RCC 7860 (cell line): Measurements from ENCODE around the gene FOXK2.

ENCODE experiments used
- DNase-seq: peaks from one replicate; pipeline ENCODE4 v3.0.0-alpha.2; 2015; ENCODE audit warnings: low spot score
- FAIRE-seq: peaks from 2 replicates; lab custom pipeline; 2012; peaks lifted over from hg19 to GRCh38; lab: Jason Lieb, UNC

Gene FOXK2

DNA sequence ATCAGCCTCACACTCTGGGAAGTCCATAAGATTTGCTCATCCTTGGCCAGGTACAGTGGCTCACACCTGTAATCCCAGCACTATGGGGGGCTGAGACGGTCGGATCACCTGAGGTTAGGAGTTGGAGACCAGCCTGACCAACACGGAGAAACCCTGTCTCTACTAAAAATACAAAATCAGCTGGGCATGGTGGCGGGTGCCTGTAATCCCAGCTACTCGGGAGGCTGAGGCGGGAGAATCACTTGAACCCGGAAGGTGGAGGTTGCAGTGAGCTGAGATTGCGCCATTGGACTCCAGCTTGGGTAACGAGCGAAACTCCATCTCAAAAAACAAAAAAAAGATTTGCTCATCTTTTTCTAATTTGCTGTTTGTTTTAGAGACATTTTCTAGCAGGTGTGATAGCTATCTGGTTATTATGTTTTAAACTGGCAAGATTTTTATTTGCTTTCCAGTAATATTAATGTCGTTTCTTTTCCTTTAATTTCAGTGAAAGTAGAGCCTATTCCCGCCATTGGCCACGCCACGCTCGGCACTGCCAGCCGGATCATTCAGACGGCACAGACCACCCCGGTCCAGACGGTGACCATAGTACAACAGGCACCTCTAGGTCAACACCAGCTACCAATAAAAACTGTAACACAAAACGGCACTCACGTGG is 67.2 kb downstream of the FOXK2 start:
- FAIRE-seq (no peak), DNase-seq (no peak)

GRCh38 chr17:82587234-82588086 is 67.9 kb downstream of the FOXK2 start:
- no peak for DNase-seq
- FAIRE-seq, result no peak

- DNase-seq, result no peak
- no peak for FAIRE-seq
Observed at GRCh38 chr17:82588266-82589175, 69.0 kb downstream of the FOXK2 start.

DNA sequence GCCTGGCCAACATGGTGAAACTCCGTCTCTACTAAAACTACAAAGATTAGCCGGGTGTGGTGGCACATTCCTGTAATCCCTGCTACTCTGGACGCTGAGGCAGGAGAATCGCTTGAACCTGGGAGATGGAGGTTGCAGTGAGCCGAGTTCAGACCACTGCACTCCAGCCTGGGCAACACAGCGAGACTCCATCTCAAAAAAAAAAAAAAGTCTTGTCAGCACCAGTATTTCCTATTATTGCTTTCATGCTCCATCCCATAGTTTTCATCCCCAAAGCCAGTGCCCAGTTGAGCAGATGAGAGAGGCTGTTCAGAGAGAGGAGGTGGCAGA is 70.3 kb downstream of the FOXK2 start:
- DNase-seq, result no peak
- no peak for FAIRE-seq

DNA sequence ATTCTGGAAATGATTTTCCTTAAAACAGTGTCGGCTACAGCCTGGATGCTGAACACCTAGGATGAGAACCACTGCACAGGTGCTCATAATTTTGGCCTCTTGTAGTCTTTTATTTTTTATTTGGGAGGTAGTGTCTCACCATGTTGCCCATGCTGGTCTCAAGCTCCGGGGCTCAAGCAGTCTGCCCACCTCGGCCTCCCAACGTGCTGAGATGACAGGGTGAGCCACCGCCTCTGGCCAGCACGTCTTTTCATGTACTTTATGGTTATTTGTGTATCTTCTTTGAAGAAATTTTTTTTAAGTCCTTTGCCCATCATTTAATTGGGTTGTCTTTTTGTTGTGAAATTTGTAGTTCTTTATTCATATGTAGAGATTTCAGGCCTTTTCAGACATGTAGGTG is 70.7 kb downstream of the FOXK2 start:
- no peak for DNase-seq
- no peak for FAIRE-seq

DNA sequence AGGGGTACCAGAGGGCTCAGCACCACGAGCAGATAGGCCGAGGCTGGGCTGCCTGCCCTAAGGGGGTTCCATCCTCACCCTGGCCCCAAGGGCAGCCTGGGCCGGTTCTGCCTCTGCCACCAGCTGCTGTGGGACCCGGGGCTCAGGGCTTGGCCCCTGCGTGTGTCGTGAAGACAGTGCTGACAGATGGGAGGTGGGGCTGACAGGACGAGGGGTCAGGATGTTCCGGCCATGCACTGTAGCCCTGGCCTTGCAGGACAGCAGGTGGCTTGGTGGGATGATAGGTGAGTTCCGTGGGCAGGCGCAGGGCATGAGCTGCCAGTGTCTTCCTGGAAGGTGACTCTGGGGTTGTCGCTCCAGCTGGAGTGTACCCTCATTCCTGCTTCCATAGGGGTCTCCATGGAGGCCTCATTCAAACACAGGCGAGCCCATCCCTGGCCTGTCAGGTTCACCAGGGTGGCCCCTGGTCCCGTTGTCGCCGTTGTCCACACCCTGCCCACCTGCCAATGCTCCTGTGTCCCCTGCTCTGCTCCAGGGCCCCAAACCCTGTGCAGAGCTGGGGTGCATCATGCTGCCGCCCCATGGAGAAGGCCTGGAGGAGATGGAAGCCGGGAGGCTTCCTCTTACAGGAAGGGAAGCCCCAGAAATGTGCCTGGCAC is 71.5 kb downstream of the FOXK2 start:
- FAIRE-seq, result no peak
- DNase-seq, result no peak

- FAIRE-seq (no peak), DNase-seq (no peak)
Observed at GRCh38 chr17:82592289-82592766, 72.8 kb downstream of the FOXK2 start.

- FAIRE-seq (peak; percentile 10), DNase-seq (peak; percentile 72)
Observed at GRCh38 chr17:82592767-82593589, 73.4 kb downstream of the FOXK2 start.

- no peak for DNase-seq
- FAIRE-seq, result no peak
Observed at GRCh38 chr17:82593590-82594087, 74.1 kb downstream of the FOXK2 start.

DNA sequence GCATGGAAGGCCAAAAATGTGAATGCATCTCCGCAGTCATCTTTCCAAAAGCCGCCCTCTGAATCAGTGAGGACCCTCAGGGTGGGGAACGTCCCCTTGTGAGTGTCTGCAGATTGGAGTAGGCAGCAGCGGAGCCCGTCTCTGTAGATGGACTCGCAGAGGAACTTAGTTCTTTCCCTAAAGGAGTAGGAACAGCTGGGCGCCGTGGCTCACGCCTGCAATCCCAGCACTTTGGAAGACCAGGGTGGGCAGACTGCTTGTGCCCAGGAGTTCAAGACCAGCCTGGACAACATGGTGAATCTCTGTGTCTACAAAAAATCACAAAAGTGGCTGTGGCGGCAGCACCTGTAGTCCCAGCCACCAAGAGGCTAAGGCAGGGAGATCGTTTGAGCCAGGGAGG is 75.0 kb downstream of the FOXK2 start:
- FAIRE-seq, result no peak
- no peak for DNase-seq

DNA sequence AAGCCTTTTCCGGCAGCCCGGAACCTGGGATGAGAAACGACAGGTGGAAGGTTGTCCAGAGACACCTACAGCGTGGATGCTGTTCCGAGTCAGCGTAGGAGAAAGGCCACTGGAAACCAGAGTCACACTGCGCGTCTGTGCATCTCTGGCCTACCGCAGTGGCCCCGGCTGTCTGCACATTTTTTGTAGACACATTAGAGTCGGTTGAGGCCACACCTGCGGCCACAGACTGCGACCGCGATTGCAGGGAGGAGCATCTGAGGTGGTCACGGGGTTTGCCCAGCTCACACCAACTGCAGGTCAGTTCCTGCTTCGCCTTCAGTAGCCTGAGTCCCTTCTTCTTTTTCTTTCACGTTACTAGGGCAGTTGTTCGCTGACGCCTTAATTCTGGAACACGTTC is 76.4 kb downstream of the FOXK2 start:
- no peak for FAIRE-seq

GRCh38 chr17:82596296-82596695 is 76.8 kb downstream of the FOXK2 start:
- no peak for FAIRE-seq
- no peak for DNase-seq

More for the DNA sequence above, 76.4 kb downstream of the FOXK2 start:
- DNase-seq, result no peak

DNA sequence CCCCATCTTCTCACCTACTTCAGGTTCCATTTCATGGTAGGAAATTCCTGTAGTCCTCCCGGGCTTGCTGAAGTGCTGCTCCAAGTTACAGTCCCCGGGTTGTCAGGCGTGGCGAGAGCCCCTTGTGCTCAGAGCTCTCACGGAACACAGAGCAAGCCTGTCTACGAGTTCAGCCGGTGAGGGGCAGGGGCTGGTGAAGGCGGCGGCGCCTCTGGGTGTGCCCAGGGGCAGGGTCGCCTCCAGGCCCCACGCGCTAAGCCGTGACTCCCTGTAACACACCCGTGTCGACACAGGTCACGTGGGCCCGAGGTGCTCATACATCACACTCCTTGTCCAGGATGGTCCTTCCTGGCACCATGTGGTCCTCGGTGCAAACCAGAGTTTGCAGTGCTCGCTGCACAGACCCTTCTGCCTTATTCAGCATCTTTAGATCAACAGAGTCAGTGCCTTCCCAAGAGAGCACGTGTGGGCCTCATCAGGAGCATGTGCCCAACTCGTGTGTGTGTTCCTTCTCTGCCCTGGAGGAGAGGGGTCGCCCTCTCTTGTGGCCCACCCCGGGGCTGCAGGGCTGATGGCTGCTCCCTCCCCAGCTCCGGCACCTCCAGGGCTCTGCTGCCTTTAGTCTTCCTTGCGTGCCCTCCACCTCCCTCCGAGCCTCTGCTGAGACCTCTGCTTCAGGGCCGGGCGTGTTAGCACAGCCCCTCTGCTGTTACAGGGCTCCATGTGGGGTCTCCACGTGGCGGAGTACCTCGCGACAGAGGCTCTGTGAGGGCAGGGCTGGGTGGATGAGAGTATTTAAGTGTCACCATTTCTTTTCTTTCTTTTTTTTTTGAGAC is 77.5 kb downstream of the FOXK2 start:
- DNase-seq (no peak), FAIRE-seq (no peak)

DNA sequence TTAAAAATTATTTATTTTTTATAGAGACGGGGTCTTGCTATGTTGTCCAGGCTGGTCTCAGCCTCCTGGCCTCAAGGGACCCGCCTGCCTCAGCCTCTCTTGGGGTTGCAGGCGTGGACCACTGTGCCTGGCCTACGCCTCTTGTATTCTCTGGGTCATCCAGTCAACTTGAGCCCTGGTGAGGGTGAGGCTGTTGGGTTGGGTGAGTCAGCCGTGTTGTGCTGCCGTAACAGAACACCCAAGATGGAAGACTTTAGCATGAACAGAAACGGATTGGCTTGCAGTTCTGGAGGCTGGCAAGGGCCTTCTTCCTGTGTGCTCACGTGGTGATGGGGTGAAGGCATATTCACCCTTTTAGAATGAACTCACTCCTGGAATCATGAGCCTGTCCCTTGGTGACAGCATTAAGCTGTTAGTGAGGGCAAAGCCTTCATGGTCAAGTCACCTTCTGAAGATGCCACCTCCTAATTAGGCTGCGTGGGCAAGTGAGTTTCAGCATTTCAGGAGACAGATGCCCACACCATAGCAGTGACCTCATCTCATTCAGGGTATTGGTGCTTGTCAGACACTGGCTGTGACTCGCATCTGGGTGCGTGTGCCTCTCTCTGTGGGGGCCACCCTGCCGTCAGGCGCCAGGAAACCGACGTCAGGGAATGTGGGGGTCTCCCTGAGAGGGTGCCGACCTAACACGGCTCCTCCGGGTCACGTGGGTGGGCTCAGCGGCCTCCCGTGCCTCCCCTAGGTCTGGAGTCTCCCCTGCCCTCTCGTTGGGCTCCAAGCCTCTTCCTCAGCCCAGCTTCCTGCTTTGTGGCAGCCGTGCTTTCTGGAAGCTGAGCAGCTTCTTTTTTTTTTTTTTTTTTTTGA is 79.0 kb downstream of the FOXK2 start:
- no peak for FAIRE-seq
- peak; percentile 74 for DNase-seq

DNA sequence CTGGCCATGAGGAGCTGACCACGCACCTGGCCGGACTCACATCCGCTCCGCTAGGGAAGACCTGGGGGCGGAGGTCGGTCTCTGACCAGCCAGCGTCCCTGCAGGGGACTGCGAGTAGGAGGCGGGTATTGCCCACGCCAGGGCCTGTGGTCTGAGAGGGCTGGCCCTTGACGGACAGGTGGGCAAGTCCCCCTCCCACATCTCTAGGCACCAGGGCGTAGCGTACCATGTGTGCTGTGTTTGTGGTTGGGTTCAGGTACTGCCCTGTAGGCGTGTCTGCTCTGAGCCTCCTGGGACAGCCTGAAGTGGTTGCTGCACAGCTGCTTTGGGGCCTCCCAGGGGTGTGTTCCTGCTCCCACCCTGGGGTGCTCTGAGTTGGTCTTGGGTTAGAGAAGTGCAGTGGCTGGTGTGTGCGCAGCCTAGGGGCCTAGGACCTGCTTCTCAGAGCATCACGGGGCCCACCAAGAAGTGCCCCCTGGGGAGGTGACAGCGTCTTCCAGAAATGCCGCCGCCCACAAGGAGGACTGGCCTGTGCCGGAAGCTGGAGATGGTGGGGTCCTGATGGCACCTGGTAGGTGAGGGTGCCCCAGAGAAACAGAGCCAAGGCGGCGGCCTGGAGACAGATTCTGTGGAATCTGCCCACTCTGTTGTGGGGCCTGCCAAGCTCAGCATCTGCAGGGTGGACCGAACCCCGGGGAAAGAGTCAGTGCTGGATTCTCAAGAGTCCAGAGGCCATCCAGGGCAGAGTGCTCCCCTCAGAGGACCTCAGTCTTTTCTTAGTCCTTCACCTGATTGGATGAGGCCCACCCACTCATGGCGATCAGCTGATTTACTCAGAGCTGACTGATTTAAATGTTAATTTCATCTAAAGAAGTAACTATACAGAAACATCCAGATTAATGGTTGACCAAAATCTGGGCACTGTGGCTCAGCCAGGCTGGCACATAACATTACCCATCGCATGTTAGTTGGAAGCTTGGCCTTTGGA is 80.4 kb downstream of the FOXK2 start:
- DNase-seq (no peak), FAIRE-seq (no peak)

DNA sequence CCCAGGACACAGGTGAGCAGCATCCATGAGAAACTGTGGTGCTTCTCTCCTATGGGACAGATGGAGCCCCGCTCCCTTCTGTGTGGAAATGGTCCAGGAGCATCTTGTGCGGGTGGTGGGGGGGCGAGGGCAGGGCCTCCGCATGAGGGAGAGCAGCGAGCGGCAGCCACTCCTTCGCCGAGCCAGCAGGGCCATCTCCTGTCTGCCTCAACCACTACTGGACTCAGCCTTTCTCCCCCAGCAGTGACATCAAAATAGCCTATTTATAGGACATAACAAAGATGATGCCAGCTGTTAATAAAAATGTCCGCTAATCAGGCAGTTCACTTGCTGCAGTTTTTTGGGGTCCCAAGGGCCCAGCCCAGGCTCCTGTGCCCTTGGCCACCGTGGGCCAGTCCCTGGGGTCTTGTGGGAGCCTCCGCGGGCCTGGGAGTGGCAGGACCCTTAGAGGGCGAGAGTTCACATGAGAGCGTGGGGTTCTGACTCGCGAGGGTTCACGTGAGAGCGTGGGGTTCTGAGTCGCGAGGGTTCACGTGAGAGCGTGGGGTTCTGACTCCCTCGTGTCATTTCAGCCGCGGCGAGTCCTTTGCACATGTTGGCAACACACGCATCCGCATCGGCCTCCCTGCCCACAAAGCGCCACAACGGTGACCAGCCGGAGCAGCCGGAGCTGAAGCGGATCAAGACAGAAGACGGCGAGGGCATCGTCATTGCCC is 81.4 kb downstream of the FOXK2 start:
- FAIRE-seq (no peak), DNase-seq (no peak)
